ENCODE data around the gene CIROP. TPM values are rescaled to one million over a fixed set of nuclear protein-coding genes. Genes with fewer than 3 reads are reported as not detected.

Gene CIROP
- total and polyA plus RNA-seq, 9 of the 15 experiments (the other 6 are each of a cell fraction or from before 2014, with no cell fraction given): not detected

DNA sequence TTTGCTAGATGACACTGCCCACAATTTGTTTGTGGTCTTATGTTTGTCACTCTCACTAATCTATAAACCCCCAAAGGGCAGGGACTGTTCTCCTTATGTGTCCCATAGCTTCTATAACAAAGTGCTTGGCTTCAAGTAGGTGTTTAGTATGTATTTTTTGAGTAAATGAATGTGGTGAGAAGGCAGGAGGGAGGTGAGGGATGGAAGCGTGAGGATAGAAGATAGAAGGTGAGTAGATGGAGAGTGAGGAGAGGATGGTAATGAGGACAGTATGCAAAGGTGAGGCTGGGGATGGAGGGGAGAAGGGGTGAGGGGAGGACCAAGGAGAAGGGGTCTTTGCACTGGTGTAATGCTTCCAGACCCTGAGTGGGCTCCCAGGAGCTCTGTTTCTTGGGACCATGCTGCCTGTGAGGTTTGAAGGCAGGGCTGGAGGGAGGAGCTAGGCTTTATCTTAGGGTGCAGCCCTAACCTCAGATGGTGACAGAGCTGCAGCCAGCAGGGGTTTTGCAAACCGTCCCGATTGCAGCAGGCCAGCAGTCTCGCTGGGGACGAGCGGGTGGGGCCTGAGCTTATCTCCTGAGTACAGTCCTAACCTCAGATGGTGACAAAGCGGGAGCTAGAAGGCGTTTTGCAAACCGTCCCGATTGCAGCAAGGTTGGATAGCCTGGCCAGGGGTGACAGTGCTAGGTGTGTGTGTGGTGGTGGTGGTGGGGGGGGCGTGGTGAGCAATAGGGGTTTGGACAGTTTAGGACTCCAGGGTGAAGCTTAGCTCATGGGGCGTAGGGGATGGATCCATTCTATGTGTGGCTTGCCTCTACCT lies 7.8 kb upstream of the CIROP start (continued):
- peak; percentile 8; the same call in 1 of the 2 replicates for TF ChIP-seq MAFF (IDR thresholded peaks at IDR 0.05; ENCODE audit: low read length)
- TF ChIP-seq ADNP (tag; IDR thresholded peaks at IDR 0.05): no peak
- TF ChIP-seq NKRF (IDR thresholded peaks at IDR 0.05; ENCODE audit: borderline replicate concordance): no peak
- peak; percentile 64; the same call in 1 of the 2 replicates for TF ChIP-seq E2F3 (CRISPR knock-in tag; IDR thresholded peaks at IDR 0.05)
- peak; percentile 95 for TF ChIP-seq POLR2AphosphoS5 (IDR thresholded peaks at IDR 0.05; ENCODE audit: control insufficient read depth, insufficient read depth, low read depth, low read length)
- TF ChIP-seq FOSL1 (tag; conservative IDR thresholded peaks at IDR 0.05): peak; percentile 96
- TF ChIP-seq GTF2A2 (tag; IDR thresholded peaks at IDR 0.05): no peak
- no peak for TF ChIP-seq ATF1 (CRISPR knock-in tag; IDR thresholded peaks at IDR 0.05)
- peak; percentile 78 for TF ChIP-seq ATF1 (tag; IDR thresholded peaks at IDR 0.05)
- TF ChIP-seq, protein P1, sequence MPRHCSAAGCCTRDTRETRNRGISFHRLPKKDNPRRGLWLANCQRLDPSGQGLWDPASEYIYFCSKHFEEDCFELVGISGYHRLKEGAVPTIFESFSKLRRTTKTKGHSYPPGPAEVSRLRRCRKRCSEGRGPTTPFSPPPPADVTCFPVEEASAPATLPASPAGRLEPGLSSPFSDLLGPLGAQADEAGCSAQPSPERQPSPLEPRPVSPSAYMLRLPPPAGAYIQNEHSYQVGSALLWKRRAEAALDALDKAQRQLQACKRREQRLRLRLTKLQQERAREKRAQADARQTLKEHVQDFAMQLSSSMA (CRISPR knock-in tag; IDR thresholded peaks at IDR 0.05): no peak
- TF ChIP-seq GATAD2A (IDR thresholded peaks at IDR 0.05): 0 out of 2 replicates have a peak, but pooled peaks have one; percentile 49
- no peak for TF ChIP-seq TFAM (CRISPR knock-in tag; conservative IDR thresholded peaks at IDR 0.05)
- TF ChIP-seq NR2C2 (CRISPR knock-in tag; IDR thresholded peaks at IDR 0.05): no peak
- peak; percentile 39; the same call in 1 of the 2 replicates for TF ChIP-seq NR2C2 (tag; IDR thresholded peaks at IDR 0.05)
- TF ChIP-seq L3MBTL2 (IDR thresholded peaks at IDR 0.05): peak; percentile 74
- TF ChIP-seq NR2C1 (IDR thresholded peaks at IDR 0.05): peak; percentile 64
- peak; percentile 70 for TF ChIP-seq NR2C1 (tag; IDR thresholded peaks at IDR 0.05)
- TF ChIP-seq TFAP4 (CRISPR knock-in tag; IDR thresholded peaks at IDR 0.05; ENCODE audit: borderline replicate concordance): peak; percentile 96
- TF ChIP-seq PTBP1 (IDR thresholded peaks at IDR 0.05; ENCODE audit: low read depth, low read length): peak; percentile 81; the same call in 1 of the 2 replicates
- no peak for TF ChIP-seq POLR2H (tag; IDR thresholded peaks at IDR 0.05; ENCODE audit: low read depth)
- peak; percentile 45; the same call in 1 of the 2 replicates for TF ChIP-seq FOXJ2 (tag; IDR thresholded peaks at IDR 0.05)
- peak; percentile 25; the same call in 1 of the 2 replicates for TF ChIP-seq RAD51 (IDR thresholded peaks at IDR 0.05; ENCODE audit: borderline replicate concordance, low read depth)
- no peak for TF ChIP-seq PPARD (CRISPR knock-in tag; IDR thresholded peaks at IDR 0.05)
- TF ChIP-seq MTA1 (IDR thresholded peaks at IDR 0.05; ENCODE audit: borderline replicate concordance): peak; percentile 84

Data from K562 (cell line).